ENCODE data around the gene NLGN4Y. TPM values are rescaled to one million over a fixed set of nuclear protein-coding genes. Genes with fewer than 3 reads are reported as not detected.

The NLGN4Y gene
- total and polyA plus RNA-seq, 2 of the 13 experiments (the other 11 are each of a cell fraction or from before 2014, with no cell fraction given), result 6.0 to 16.5 TPM

DNA sequence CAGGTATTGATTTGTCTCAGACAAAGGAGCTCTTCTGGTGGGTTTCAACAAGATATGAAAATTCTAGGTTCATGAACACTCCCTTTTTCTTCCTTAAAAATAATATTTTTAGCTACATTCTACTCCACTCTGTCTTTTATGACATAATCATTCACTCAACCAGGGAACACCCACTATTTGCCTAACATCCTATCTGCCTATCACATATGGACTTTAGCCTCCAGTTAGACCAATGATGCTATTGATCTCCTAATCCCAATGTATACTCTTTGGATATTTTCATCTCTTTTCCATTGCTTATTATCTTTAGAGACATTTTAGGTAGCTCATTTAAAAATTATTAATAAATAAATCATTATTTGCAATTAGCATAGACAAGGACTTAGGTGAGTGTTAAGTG is 110.6 kb downstream of the NLGN4Y start:
- Histone ChIP-seq H3K4me1 (ENCODE audit: insufficient read depth, low read length) (peaks cover 26% of the 10 kb centered on the region), H3K9ac (ENCODE audit: insufficient read depth, low read depth, low read length) (no peak overlapping the region), H2AFZ (ENCODE audit: low read length) (no peak overlapping the region), H3K27me3 (ENCODE audit: control insufficient read depth in 1 of 2, insufficient read depth in 2 of 2, low read length in 2 of 2) (no peaks in the 10 kb centered on the region), H4K20me1 (ENCODE audit: insufficient read depth, low read length) (no peaks in the 10 kb centered on the region), H3K27ac (ENCODE audit: extremely low read length, insufficient read depth, low read length) (no peak overlapping the region), H3K4me2 (ENCODE audit: low read depth, low read length) (no peak overlapping the region), H3K79me2 (ENCODE audit: insufficient read depth, low read length) (no peaks in the 10 kb centered on the region), H3K9me3 (ENCODE audit: low read length) (no peaks in the 10 kb centered on the region), H3K4me3 (replicated peaks in 1 of 3; ENCODE audit: insufficient read depth in 1 of 3, low read depth in 2 of 3, low read length in 3 of 3) (no peak overlapping the region), H3K36me3 (replicated peaks in 1 of 2; ENCODE audit: control insufficient read depth in 1 of 2, insufficient read depth in 2 of 2, low read length in 2 of 2) (no peaks in the 10 kb centered on the region)
- peak; percentile 39 for DNase-seq (ENCODE audit: low spot score)
- no TSS peak for BruUV-seq (replicated peaks)
- peak; percentile 84 for ATAC-seq
- intact Hi-C loops (cut with micrococcal nuclease; ENCODE audit: unreplicated experiment), result no loop called here
- FAIRE-seq, result peak; percentile 23
- ChIA-PET POLR2A (no interaction called here), CTCF (ENCODE audit: low intra/inter-chr PET ratio, low total read pairs) (no interaction called here)
- in situ Hi-C loops (cut with HindIII; ENCODE audit: extremely low pct_ligation_motif_present, low pct_unique_long_range_greater_than_20kb), result no loop called here
- 0 out of 2 replicates have a peak, but pooled peaks have one; percentile 17 for TF ChIP-seq NCOR1 (IDR thresholded peaks at IDR 0.05; ENCODE audit: borderline replicate concordance, low read length)
- no peak for TF ChIP-seq CHCHD3 (CRISPR knock-in tag; IDR thresholded peaks at IDR 0.05)
- no peak for TF ChIP-seq TARDBP (CRISPR knock-in tag; IDR thresholded peaks at IDR 0.05)
- no peak for TF ChIP-seq SPEN (CRISPR knock-in tag; IDR thresholded peaks at IDR 0.05; ENCODE audit: low read depth)
- no peak for TF ChIP-seq KLF16 (CRISPR knock-in tag; IDR thresholded peaks at IDR 0.05)
- TF ChIP-seq, protein P1, sequence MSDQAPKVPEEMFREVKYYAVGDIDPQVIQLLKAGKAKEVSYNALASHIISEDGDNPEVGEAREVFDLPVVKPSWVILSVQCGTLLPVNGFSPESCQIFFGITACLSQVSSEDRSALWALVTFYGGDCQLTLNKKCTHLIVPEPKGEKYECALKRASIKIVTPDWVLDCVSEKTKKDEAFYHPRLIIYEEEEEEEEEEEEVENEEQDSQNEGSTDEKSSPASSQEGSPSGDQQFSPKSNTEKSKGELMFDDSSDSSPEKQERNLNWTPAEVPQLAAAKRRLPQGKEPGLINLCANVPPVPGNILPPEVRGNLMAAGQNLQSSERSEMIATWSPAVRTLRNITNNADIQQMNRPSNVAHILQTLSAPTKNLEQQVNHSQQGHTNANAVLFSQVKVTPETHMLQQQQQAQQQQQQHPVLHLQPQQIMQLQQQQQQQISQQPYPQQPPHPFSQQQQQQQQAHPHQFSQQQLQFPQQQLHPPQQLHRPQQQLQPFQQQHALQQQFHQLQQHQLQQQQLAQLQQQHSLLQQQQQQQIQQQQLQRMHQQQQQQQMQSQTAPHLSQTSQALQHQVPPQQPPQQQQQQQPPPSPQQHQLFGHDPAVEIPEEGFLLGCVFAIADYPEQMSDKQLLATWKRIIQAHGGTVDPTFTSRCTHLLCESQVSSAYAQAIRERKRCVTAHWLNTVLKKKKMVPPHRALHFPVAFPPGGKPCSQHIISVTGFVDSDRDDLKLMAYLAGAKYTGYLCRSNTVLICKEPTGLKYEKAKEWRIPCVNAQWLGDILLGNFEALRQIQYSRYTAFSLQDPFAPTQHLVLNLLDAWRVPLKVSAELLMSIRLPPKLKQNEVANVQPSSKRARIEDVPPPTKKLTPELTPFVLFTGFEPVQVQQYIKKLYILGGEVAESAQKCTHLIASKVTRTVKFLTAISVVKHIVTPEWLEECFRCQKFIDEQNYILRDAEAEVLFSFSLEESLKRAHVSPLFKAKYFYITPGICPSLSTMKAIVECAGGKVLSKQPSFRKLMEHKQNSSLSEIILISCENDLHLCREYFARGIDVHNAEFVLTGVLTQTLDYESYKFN (CRISPR knock-in tag; conservative IDR thresholded peaks at IDR 0.05), result peak; percentile 36; the same call in 1 of the 2 replicates
- no peak for TF ChIP-seq POLR2AphosphoS5 (IDR thresholded peaks at IDR 0.05; ENCODE audit: low read depth, low read length)
- TF ChIP-seq ARNT (IDR thresholded peaks at IDR 0.05), result no peak
- no peak for TF ChIP-seq ZFY (CRISPR knock-in tag; IDR thresholded peaks at IDR 0.05)
- no peak for TF ChIP-seq ZNF772 (CRISPR knock-in tag; IDR thresholded peaks at IDR 0.05)
- TF ChIP-seq, protein P2, sequence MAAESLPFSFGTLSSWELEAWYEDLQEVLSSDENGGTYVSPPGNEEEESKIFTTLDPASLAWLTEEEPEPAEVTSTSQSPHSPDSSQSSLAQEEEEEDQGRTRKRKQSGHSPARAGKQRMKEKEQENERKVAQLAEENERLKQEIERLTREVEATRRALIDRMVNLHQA (CRISPR knock-in tag; IDR thresholded peaks at IDR 0.05), result no peak
- TF ChIP-seq JUN (CRISPR knock-in tag; IDR thresholded peaks at IDR 0.05), result no peak
- TF ChIP-seq, protein P3, sequence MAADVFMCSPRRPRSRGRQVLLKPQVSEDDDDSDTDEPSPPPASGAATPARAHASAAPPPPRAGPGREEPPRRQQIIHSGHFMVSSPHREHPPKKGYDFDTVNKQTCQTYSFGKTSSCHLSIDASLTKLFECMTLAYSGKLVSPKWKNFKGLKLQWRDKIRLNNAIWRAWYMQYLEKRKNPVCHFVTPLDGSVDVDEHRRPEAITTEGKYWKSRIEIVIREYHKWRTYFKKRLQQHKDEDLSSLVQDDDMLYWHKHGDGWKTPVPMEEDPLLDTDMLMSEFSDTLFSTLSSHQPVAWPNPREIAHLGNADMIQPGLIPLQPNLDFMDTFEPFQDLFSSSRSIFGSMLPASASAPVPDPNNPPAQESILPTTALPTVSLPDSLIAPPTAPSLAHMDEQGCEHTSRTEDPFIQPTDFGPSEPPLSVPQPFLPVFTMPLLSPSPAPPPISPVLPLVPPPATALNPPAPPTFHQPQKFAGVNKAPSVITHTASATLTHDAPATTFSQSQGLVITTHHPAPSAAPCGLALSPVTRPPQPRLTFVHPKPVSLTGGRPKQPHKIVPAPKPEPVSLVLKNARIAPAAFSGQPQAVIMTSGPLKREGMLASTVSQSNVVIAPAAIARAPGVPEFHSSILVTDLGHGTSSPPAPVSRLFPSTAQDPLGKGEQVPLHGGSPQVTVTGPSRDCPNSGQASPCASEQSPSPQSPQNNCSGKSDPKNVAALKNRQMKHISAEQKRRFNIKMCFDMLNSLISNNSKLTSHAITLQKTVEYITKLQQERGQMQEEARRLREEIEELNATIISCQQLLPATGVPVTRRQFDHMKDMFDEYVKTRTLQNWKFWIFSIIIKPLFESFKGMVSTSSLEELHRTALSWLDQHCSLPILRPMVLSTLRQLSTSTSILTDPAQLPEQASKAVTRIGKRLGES (CRISPR knock-in tag; IDR thresholded peaks at IDR 0.05; ENCODE audit: borderline replicate concordance), result no peak
- no peak for TF ChIP-seq ZBTB7A (CRISPR knock-in tag; IDR thresholded peaks at IDR 0.05)
- no peak for TF ChIP-seq CBFB (CRISPR knock-in tag; IDR thresholded peaks at IDR 0.05)
- TF ChIP-seq GATA4 (IDR thresholded peaks at IDR 0.05; ENCODE audit: borderline replicate concordance, low read depth), result no peak
- TF ChIP-seq KDM1A (CRISPR knock-in tag; IDR thresholded peaks at IDR 0.05), result no peak
- TF ChIP-seq HNF4A (CRISPR knock-in tag; IDR thresholded peaks at IDR 0.05), result peak; percentile 59
- TF ChIP-seq CEBPB (IDR thresholded peaks at IDR 0.05; ENCODE audit: borderline replicate concordance, low read depth, low read length), result no peak
- 0 out of 2 replicates have a peak, but pooled peaks have one; percentile 19 for TF ChIP-seq CREM (IDR thresholded peaks at IDR 0.05)
- TF ChIP-seq CREM (CRISPR knock-in tag; IDR thresholded peaks at IDR 0.05), result no peak
- no peak for TF ChIP-seq SMC3 (IDR thresholded peaks at IDR 0.05; ENCODE audit: low read length)
- 0 out of 2 replicates have a peak, but pooled peaks have one; percentile 41 for TF ChIP-seq ONECUT2 (CRISPR knock-in tag; IDR thresholded peaks at IDR 0.05)

Data from HepG2 (cell line).